Fibroblast of skin of right quadriceps (primary cell): ENCODE data around the gene DIAPH2.

ENCODE experiments used
- DNase-seq: peaks from one replicate; pipeline ENCODE4 v3.0.0-alpha.2; 2013

The DIAPH2 gene

DNA sequence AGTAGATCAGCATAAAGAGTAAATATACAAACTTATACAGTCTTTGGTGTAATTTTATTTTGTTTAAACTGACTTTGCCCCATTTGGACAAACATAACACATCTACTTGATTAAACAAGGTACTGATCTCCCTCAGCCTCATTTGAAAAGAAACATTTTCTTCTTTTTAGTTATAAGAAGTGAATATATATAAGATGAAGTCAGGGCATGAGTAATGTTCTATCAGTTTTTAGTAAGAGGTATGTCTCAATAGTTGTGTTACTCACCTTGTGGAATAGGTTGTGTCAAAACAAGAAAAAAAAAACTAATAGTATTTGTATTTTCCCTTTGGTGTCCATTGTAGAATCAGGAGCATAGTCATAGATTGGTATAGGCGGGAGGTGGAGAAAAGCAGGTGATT, 526.4 kb downstream of the DIAPH2 start:
- no peak for DNase-seq

GRCh38 chrX:97215186-97215585, 530.5 kb downstream of the DIAPH2 start:
- peak; percentile 64 for DNase-seq

GRCh38 chrX:97224148-97224547, 539.5 kb downstream of the DIAPH2 start:
- DNase-seq = no peak

GRCh38 chrX:97229318-97229717, 544.7 kb downstream of the DIAPH2 start:
- DNase-seq = no peak

GRCh38 chrX:97230948-97231347, 546.3 kb downstream of the DIAPH2 start:
- no peak for DNase-seq

DNA sequence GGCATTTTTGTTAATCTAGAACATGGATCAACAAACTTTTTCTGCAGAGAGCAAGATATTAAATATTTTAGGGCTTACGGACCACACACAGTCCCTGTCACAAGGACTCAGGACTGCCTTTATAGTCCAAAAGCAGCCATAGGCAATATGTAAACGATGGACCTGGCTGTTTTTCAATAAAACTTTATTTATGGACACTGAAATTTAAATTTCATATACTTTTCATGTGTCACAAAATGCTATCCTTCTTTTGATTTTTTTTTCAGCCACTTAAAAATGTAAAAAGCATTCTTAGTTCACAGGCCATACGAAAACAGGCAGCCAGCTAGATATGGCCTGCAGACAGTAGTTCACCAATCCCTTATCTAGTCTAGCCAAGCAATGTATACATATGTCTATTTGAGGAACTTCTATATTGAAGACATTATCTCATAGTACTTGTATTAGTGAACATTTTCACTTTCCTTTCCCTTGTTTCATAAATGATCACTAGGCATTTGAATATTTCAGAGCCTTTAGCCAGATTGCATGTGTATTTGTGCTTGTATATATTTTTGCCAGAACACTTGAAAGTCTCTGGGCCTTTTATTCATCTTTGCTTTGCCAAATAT, 549.9 kb downstream of the DIAPH2 start:
- DNase-seq = no peak

GRCh38 chrX:97238632-97239031, 554.0 kb downstream of the DIAPH2 start:
- peak; percentile 14 for DNase-seq

GRCh38 chrX:97252111-97252510, 567.5 kb downstream of the DIAPH2 start:
- no peak for DNase-seq

DNA sequence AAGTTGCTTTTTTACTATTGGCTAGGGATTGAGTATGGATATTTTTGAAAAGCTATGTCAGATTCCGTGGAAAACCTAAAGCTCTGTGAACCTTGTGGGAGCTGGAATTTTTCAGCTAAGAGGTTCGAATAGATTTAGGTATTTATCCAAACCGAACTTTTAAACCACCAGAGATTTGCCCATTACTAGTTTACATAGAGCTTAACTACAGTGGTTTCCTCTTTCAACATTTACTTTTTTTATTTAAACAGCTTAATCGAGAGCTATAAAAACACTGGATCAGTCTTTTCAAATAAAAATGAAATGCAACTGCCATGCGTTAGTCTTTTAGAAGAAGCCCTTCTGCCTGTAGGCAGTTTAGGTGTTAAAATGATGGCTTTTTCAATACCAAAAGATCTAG, 576.0 kb downstream of the DIAPH2 start:
- DNase-seq = no peak

DNA sequence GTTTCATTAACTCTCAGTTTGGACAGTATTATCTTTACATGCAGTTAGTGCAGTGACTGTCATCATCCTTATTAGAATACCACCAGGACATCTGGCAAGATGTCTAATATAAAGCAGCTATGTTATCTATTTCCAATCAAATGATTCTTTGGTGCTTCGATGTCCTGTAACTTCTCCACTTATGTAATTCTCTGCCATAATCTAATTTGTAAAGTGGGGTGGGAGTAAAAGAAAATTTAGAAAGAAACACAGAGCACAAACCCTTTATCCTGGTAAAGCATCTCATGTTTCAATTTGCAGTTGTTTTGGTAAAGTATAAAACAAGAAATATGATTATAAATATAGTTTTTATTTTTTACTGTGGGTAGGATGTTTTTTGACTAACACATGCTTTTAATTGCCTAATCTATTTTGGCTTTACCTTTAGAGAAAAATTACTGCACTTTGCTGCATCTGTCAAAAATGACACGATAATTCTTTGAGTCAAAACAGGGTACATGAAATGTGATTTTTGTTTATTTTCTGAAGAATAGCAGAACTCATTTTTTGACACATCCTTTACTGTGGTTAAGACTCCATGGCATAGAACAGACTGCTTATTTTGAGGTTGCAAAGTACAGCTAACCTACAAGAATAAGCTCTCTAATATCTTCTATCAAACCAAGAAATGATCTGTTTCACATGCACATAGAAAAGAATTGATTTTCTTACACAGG, 581.9 kb downstream of the DIAPH2 start:
- no peak for DNase-seq

DNA sequence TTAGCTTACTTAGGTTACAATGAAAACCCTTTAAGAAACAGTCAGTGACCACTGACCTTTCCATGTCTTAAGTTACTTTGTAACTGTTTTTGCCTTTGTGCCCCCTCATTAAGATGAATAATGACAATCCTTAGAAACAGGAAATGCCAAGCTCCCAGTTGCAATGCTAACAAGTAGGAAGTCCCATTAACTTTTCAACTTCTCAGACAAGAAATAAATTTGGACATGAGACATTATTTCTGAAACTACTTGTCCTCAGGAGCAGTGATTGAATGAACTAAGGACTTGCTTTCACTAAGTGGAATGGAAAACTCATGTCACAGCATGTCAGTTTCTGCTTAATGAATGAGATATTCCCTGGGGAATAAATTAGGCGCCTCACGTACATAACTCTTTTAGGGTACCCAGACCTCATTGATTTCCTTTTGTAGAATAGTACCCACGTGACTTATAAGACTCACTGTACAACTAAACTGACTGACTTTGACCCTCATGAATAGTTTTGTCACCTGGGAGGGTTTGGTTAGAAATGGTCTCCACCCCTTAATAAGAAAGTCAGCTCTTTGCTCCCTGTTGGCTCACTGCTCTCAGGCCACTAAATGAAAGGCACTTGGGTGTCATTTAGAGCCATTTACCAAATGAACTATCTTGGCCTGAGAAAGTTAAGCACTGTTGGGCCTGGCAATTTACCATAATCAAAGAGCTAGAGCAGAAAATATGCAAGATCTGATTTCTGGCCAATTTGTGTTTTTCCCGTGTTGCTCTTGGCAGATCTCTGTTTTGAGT, 582.9 kb downstream of the DIAPH2 start:
- peak; percentile 7 for DNase-seq

- peak; percentile 2 for DNase-seq
These were observed 583.6 kb downstream of the DIAPH2 start for GRCh38 chrX:97268182-97268680.

GRCh38 chrX:97284531-97284930, 599.9 kb downstream of the DIAPH2 start:
- no peak for DNase-seq

DNA sequence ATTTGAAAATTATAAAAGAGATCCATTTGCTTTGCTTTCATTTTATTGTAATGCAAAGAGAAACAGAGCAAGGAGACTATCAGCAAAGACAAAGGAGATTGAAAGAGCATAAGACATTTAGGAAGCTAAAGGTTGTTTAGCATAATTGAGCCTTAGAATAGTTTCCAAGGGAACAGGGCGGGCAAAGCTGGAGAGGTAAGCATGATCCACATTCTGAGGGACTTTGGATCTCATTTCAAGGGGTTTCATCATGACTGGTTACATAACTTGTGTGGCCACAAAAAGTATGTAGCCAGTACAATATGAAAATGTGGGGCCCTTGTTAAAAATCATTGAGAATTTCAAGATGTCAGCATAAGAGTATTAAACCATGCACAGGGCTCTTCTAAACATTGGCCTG, 605.6 kb downstream of the DIAPH2 start:
- DNase-seq = peak; percentile 19

GRCh38 chrX:97294041-97294440, 609.4 kb downstream of the DIAPH2 start:
- DNase-seq = no peak

DNA sequence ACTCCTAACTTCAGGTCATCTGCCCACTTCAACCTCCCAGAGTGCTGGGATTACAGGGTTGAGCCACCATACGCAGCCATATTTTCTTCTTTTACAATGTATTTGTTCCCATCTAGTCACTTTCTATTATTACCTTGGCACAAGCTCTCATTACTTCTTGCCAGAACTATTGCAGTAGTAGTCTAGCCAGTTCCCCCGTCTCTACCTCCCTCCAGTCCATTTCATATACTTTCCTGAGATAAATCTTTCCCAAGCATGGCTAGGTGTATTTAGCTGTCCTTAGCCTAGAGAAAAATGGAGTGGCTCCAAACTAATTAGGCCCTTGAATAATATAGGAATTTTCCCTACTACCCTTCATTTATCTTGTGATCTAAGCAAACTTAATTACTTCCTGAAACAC, 611.3 kb downstream of the DIAPH2 start:
- DNase-seq = no peak

- no peak for DNase-seq
These were observed 622.3 kb downstream of the DIAPH2 start for GRCh38 chrX:97306771-97307470.

DNA sequence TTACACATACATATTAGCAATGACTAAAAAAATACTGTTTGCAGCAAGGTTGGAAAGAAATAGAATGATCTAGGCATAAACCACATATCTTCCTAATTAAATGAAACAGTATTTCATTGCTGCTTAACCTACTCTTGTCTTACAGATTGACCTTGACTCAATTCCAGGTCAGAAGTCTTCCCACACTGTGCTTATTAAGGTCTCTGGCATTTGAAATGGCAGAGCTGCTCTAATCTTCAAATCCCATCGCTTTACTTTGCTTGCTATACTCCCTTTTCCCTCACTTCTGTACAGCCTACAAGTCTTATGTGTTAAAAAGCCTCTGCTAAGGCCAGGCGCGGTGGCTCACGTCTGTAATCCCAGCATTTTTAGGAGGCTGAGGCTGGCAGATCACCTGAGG, 623.5 kb downstream of the DIAPH2 start:
- DNase-seq = peak; percentile 25

- DNase-seq = no peak
These were observed 625.0 kb downstream of the DIAPH2 start for GRCh38 chrX:97309487-97310116.

DNA sequence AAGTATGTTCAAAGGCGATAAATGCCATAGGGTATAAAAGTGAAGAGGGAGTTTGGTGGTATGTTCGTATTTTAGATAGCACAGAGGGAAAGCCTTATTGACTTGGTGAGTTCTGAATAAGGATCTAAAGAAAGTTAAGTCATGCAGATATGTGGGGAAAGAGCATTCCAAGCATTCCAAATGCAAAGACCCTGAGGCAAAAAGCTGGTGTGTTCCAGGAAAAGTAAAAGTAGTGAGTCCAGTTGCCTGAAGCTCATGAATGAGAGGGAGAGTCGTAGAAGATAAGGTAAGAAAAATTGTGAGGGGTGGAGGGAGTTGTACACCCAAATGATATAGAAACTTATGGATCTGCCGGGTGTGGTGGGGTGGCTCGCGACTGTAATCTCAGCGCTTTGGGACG, 625.7 kb downstream of the DIAPH2 start:
- DNase-seq = peak; percentile 32

DNA sequence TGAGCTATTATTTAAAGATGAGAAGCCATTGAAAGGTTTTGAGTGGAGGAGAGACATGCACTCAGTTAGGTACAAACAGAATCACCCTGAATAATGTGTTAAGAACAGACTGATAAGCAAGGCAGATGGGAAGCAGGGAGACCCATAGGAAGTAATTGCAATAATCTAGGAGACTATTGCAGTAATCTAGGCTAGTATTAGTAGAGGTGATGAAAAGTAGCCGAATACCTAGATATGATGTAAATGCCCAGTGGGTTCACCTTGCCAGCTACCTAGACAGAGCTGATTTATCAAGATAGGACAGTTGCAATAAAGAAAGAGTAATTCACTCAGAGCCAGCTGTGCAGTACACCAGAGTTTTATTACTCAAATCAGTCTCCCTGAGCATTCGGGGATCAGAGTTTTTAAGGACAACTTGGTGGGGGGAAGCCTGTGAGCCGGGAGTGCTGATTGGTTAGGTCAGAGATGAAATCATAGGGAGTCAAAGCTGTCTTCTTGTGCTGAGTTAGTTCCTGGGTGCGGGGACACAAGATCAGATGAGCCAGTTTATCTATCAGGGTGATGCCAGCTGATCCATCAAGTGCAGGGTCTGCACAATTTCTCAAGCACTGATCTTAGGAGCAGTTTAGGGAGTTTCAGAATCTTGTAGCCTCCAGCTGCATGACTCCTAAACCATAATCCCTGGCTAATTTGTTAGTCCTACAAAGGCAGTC, 626.6 kb downstream of the DIAPH2 start:
- DNase-seq = no peak

- DNase-seq = no peak
These were observed 629.7 kb downstream of the DIAPH2 start for GRCh38 chrX:97314345-97314744.
